Measurements from ENCODE around the gene MTURN.

MTURN gene

DNA sequence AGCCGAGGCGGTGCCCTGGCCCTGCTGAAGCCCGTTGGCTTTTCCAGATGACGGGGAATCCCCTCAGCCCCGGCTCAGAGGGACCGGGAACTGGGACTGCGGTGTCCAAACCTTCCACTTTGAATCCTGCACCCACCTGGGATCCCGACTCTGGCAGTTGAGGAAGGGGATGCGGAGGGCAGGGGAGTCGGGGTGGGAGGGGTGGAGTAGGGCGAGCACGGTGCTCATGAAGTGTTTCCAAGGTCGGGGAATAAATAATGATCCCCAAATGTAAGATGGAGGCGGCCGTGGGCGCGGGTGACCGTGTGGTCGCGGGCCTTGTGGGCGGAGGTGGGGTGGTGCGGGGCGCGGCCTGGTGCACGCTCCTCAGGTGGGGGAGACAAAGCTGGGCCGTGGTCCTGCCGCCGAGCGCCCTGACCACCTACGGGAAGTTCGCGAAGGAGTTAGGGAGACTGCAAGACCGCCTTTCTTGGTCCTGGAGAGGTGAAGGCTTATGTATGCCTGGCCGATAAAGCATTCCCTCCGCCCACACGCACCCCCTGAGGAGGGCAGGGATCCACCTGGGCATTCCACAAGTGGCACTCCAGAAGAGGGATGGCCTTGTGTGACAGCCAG is 1.4 kb downstream of the MTURN start:
- FAIRE-seq: no peak

GRCh38 chr7:30136743-30137485 is 2.1 kb downstream of the MTURN start:
- FAIRE-seq: no peak

DNA sequence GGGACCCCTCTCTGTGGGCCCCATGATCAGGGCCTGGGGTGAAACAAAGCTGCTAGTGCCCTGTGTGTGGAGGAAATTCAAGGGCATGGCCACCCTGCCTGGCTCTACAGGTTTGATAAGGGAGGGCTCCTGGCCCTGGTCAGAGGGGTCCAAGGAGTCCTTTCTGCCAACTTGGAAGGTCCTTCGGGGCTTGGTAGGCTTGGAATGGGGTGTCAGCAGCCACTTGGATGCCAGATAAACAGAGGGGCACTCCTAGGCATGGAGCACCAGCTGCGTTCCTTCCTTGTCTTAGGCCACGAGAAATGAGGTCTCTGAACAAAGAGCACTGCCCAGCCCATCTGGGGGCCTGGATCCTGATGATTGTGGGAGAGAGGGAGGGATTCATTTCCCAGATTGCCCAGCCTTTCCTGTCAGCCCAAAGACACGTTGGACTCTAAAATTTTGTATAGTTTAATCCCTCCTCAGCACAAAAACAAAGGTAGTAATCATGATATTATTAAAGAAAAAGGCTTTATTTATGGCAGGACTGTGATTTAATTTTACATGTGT is 5.1 kb downstream of the MTURN start:
- FAIRE-seq: no peak

- no peak for FAIRE-seq
Measured at GRCh38 chr7:30140456-30140855, 5.7 kb downstream of the MTURN start.

DNA sequence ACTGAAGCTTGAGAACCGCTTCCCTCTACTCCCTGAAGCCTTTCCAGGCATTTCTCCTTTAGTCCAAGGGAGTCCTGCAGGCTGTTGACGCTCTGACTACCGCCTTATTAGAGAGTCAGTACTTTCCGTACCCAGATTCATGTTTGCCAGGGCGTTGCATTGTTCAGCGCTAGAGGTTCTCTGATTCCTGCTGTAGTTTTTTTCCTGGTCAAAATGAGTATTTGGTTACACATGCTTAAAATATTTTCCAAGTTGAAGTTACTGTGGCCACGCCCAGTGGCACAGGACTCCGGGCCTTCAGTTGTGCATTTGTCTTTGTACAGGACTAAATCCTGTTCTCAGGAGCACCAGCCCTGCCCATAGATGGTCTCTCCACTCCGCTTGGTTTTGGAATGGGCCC is 7.9 kb downstream of the MTURN start:
- FAIRE-seq: no peak

DNA sequence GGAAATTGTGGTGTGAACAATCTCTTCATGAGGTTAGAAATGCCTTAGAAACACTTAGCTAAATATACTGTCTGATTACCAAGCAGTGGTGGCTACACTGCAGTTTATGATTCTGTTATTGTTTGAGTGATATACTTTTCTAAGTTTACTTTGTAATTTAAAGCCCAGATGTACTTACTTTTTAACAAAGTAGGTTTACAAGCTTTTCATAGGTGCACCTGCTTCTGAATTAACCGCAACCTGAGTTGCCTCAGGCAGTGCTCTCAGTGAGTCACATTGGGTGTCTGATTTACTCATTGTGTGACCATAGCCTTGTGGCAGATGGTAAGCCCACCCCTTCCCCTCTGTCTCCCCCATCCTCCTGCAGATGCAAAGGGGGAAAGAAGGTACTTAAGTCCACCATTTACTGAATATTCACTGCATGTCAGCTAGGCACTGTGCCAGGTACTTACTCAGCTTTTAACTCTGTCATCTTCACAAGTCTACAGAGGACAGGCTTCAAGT is 9.0 kb downstream of the MTURN start:
- no peak for FAIRE-seq

DNA sequence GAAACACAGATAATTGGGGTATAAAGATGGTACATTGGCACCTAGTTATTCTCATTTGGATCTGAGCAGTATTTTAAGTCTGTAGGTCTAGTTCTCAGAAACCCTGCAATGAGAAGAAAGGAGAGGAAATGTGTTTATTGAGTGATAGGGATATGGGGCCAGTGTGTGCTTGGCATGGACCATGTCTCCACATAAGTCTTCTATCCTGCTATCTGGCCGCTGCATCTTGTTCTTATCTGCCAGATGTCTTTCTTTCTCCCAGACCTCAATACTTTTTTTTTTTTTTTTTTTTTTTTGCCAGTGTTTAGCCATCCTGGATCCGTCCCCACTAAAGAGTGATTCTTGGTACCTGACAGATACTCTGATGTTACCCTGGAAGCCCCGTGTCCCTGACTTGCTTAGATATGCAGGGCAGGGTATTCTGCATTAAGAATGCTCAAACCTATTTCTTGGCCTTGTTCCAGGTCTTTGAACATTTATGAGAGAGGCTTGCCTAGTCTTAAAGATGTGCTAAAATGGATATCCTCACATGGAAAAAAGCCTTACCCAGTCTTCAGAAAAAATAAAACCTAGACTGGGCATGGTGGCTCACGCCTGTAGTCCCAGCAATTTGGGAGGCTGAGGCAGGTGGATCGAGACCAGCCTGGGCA is 10.0 kb downstream of the MTURN start:
- FAIRE-seq: no peak

- no peak for FAIRE-seq
Measured at GRCh38 chr7:30145426-30145970, 10.7 kb downstream of the MTURN start.

GRCh38 chr7:30146127-30146612 is 11.4 kb downstream of the MTURN start:
- no peak for FAIRE-seq

GRCh38 chr7:30147223-30147622 is 12.4 kb downstream of the MTURN start:
- no peak for FAIRE-seq

- no peak for FAIRE-seq
Measured at GRCh38 chr7:30147785-30148184, 13.0 kb downstream of the MTURN start.

DNA sequence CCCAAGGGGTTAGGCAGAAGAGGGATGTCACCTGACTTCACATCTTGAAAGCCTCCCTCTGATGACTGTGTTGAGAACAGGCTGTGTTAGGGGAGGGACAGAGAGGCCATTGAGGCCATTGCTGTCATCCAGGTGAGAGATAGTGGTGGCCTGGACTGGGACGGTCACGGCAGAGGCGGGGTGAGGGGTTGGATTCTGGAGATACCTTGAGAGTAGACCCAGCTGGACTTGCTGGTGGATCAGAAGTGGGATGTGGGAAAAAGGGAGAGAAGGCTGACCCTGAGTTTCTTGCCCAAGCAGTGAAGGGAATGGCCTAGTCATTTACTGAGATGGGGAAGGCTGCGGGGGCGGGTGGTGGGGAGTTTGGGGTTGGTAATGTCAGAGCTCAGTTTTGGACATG is 13.6 kb downstream of the MTURN start:
- no peak for FAIRE-seq

DNA sequence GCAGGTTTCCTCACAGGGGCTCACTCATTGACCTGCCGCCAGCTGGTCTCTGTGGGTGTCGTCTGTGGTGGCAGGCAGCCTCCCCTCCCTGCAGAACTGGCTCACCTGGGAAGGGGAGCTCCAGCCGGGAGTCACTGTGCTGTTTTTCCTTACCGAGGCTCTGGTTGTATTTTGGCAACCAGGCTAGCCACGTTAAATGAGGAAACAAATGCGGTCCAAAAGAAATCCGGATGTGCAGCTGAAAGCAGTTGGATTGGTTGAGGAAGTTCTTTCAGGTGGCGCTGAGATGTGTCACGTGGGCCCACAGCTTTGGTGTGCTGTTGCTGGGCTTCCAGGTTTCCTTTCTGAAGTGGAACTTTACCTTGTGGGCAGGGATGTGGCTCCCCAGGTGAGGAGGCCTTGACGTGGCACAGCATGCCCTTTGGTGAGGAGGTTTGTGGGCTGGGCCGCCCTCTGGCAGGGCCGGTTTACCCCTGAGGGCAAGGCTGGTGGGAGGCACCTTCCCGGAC is 14.2 kb downstream of the MTURN start:
- no peak for FAIRE-seq

GRCh38 chr7:30149640-30150272 is 15.0 kb downstream of the MTURN start:
- no peak for FAIRE-seq

DNA sequence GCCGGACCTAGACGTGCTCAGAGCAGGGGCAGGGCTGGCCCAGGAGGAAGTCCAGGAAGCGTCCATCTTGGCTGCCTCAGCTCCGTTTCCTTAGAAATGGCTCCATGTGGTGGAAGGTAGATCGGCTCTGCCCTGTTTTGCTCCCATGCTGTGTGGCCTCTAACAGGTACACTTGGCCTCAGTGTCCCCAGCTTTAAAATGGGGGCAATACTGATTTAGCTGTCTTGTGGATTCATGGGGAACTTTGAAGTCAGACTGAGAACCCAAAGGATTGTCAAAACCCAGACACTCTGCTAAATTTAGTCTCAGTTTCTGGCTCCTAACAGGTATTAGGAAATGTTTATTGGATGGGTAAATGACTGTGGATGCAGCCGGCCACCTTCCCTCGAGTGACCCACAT is 15.9 kb downstream of the MTURN start:
- no peak for FAIRE-seq

DNA sequence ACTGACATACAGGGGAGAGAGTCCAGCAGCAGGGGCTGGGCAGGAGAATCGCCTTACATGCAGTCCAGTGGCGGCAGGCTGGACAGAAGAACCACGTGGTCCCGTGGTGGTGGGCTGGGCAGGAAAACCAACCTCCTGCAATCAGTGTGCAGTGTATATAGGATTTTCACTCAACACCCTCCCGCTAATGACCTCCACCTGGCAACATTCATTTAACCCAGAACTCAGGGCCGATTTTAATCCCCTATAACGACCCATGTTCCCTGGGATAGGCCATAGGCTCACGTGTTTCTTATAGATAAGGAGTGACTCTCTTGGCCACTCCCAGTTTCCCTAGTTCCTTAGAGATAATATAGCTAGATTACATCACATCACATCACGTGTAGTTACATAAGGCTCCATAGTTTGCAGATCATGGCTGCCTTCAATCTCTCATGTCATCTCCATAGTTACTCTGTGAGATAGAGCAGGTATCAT is 19.4 kb downstream of the MTURN start:
- no peak for FAIRE-seq

DNA sequence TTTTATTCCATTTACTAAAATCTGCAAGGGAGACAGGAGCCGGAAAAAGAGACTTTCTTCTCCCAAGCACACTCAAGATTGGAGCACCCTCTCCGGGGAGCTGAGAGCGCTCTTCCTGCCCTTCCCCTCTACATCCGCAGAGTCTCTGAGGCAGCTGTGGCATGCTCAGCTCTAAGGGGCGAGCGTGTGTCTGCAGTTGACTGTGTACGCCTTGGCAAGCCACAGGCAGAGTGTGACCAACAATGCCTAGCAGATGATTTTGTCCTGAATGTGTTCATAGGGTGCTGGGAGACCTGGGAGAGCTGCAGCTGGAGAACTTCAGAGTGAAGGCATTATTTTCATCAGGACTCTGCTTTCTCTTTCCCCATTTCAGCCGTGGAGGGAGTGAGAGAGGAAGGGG is 20.7 kb downstream of the MTURN start:
- FAIRE-seq: no peak

DNA sequence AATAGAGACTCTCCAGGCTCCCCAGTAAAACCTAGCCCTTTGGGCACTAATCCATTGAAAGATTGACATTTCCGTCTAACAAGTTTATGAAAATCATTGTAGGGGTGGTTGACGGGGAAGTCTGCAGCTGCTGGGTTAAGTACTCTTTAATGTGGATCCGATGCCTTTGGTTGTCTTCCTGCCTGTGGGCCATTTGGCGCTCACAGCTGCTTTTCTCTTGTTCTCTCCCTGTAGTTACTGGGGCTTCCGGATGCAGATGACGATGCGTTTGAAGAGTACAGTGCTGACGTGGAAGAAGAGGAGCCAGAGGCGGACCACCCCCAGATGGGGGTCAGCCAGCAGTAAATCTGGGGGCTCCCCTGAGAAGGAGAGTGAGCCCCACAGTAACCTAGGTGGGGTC is 22.4 kb downstream of the MTURN start:
- FAIRE-seq: no peak

- FAIRE-seq: no peak
Measured at GRCh38 chr7:30159163-30159562, 24.4 kb downstream of the MTURN start.

GRCh38 chr7:30159698-30160143 is 24.9 kb downstream of the MTURN start:
- FAIRE-seq: no peak

DNA sequence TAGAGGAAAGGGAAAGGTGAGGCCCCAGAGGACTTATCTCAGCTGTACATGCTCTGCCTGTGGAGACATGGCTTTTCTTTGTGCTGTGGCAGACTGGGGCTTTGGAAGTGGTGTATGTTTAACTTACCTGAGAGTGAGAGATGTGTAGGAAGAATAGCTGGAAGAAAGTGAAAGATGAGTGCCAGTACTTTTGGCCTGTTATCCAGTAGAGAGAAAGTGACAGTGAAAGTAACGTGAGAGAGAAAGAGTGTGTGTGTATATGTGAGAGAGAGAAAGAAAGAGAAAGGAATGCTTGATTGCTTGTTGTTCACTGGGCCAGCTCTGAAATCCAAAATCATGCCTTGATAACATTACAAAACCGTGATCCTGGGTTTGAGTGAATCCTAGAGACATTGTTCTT is 25.5 kb downstream of the MTURN start:
- no peak for FAIRE-seq

DNA sequence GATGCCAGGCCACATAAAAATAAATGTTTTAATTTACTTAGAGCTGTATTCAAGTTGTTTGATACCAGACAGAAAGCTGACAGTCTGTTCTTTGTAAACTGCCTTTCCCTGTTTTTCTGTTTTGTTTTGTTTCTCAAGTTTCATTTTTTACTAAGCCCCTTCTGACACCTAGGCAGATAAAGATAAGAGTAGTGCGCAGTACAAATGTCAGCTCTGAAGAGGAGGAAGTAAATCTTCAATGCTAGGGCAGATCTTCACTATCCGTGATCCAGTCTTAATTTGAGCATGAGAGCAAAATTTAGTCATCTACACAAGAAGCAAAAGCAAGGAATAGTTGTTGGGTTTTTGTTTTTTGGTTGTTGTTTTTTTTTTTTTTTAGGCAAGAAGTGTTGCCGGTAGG is 27.3 kb downstream of the MTURN start:
- no peak for FAIRE-seq
